Left ventricle myocardium inferior (tissue), 1 donor: ENCODE measurements around the gene SDHD. TPM values are rescaled to one million over a fixed set of nuclear protein-coding genes. Genes with fewer than 3 reads are reported as not detected.

ENCODE experiments used
- DNase-seq: peaks from one replicate; pipeline ENCODE4 v3.0.0-alpha.2; 2020
- H3K27ac ChIP-seq: fragments of 200-600 bp; replicated peaks from 2 replicates; pipeline ENCODE4 v1.8.0; 2021
- H3K27me3 ChIP-seq: fragments of 200-600 bp; 2 replicates; pipeline ENCODE4 v1.8.0; 2021; ENCODE audit warnings: low read depth
- H3K36me3 ChIP-seq: fragments of 200-600 bp; 2 replicates; pipeline ENCODE4 v1.8.0; 2021
- H3K4me1 ChIP-seq: fragments of 200-600 bp; 2 replicates; pipeline ENCODE4 v1.8.0; 2021
- H3K4me3 ChIP-seq: fragments of 200-600 bp; 2 replicates; pipeline ENCODE4 v1.8.0; 2021; ENCODE audit warnings: mild to moderate bottlenecking, moderate library complexity
- H3K9me3 ChIP-seq: fragments of 200-600 bp; replicated peaks from 2 replicates; pipeline ENCODE4 v1.8.0; 2021
- CTCF ChIP-seq: fragments of 200-600 bp; IDR thresholded peaks from 2 replicates; pipeline ENCODE4 v1.8.0; 2021; ENCODE audit warnings: antibody characterized with exemption, mild to moderate bottlenecking, borderline replicate concordance
- intact Hi-C: fragments of 100-400 bp; cut with micrococcal nuclease; formaldehyde crosslinking; loops from one replicate; pipeline ENCODE4 v1.11.0; 2022
- long read RNA-seq: library from polyadenylated mRNA; unstranded; transcript quantifications from one replicate; pipeline ENCODE4 v2.0.0, GENCODE V29; 2021
- total RNA-seq: library from RNA; stranded (reverse); fragmentation: NEBNext Ultra II Directional; extraction: Animal tissue kit (Norgen Biotek cat#: 25700); gene quantifications from one replicate; pipeline ENCODE4 v1.2.1, GENCODE V29; 2021
- donor health status: DM: no; HTN: yes; CAD: no; lungs with severe emphysema.

SDHD gene
- total RNA-seq: 290 TPM
- long read RNA-seq, transcript SDHD-201 (4 exons, 1,439 nt): major isoform, 575 of 595 reads
- long read RNA-seq, partial matches to known transcripts: 7 of 595 reads
- long read RNA-seq, other reads (novel, unspliced or antisense): 7 of 595 reads

- Histone ChIP-seq H3K36me3 (peaks cover 74% of the 10 kb centered on the region), H3K9me3 (no peaks in the 10 kb centered on the region), H3K27me3 (no peaks in the 10 kb centered on the region), H3K27ac (peak within 1 kb of the TSS; percentile 92), H3K4me3 (peak within 1 kb of the TSS; percentile 92), H3K4me1 (peaks cover 94% of the 10 kb centered on the region)
- peak; percentile 39 for TF ChIP-seq CTCF
- intact Hi-C loops: no loop called here
- peak; percentile 92 for DNase-seq
These were observed at the start of gene SDHD, which contains the start of gene TIMM8B for GRCh38 chr11:112086422-112087191. TSS of gene SDHD (plus strand) at chr11:112086873. CDS start at chr11:112086908, 35 bp downstream. TSS of gene TIMM8B (minus strand) at chr11:112086756. CDS start at chr11:112086723, 33 bp downstream.

- H3K4me3 ChIP-seq: no peak overlapping the region
- TF ChIP-seq CTCF: no peak
- no peak for DNase-seq
- intact Hi-C loops: no loop called here
- no peaks in the 10 kb centered on the region for H3K27me3 ChIP-seq
- H3K27ac ChIP-seq: no peak overlapping the region
- peaks cover 43% of the 10 kb centered on the region for H3K4me1 ChIP-seq
- H3K9me3 ChIP-seq: no peaks in the 10 kb centered on the region
- H3K36me3 ChIP-seq: peaks cover 74% of the 10 kb centered on the region
These were observed 49.1 kb upstream of the SDHD start for GRCh38 chr11:112037527-112037926.

GRCh38 chr11:112042161-112042960 is 44.3 kb upstream of the SDHD start:
- Histone ChIP-seq H3K4me1 (peaks cover 33% of the 10 kb centered on the region), H3K9me3 (no peaks in the 10 kb centered on the region), H3K36me3 (peaks cover 78% of the 10 kb centered on the region), H3K4me3 (no peak overlapping the region), H3K27ac (no peak overlapping the region), H3K27me3 (no peaks in the 10 kb centered on the region)
- DNase-seq: no peak
- intact Hi-C loops: no loop called here
- no peak for TF ChIP-seq CTCF

GRCh38 chr11:112042961-112043304 is 43.7 kb upstream of the SDHD start:
- H3K27ac ChIP-seq: no peak overlapping the region
- H3K36me3 ChIP-seq: peaks cover 78% of the 10 kb centered on the region

More at GRCh38 chr11:112042961-112043304, 43.7 kb upstream of the SDHD start:
- Histone ChIP-seq H3K4me1 (peaks cover 30% of the 10 kb centered on the region), H3K9me3 (peaks cover 3% of the 10 kb centered on the region), H3K27me3 (no peaks in the 10 kb centered on the region), H3K4me3 (no peak overlapping the region)
- no peak for DNase-seq
- intact Hi-C loops: no loop called here
- no peak for TF ChIP-seq CTCF
